H9 (cell line): ENCODE results near the gene CRYM. TPM values are rescaled to one million over a fixed set of nuclear protein-coding genes. Genes with fewer than 3 reads are reported as not detected.

Experiments used
- DNase-seq: peaks from one replicate; pipeline ENCODE4 v3.0.0-alpha.2; 2017
- H2AFZ ChIP-seq: one replicate; pipeline ENCODE4 v1.6.1; 2013; ENCODE audit warnings: mild to moderate bottlenecking, low read length, control low read depth, moderate library complexity
- H2AK5ac ChIP-seq: 2 replicates; pipeline ENCODE4 v1.6.1; 2013; ENCODE audit warnings: low read length, control low read depth, mixed read lengths; ENCODE audit not compliant: insufficient read length
- H2BK120ac ChIP-seq: one replicate; pipeline ENCODE4 v1.6.1; 2013; ENCODE audit warnings: low read depth, mild to moderate bottlenecking, low read length, control low read depth, inconsistent platforms; ENCODE audit not compliant: poor library complexity, severe bottlenecking
- H2BK12ac ChIP-seq: 2 replicates; pipeline ENCODE4 v1.6.1; 2013; ENCODE audit warnings: low read length, control low read depth, mixed read lengths, low read depth; ENCODE audit not compliant: insufficient read length
- H2BK15ac ChIP-seq: 2 replicates; pipeline ENCODE4 v1.6.1; 2013; ENCODE audit warnings: low read depth, low read length, control low read depth
- H2BK20ac ChIP-seq: one replicate; pipeline ENCODE4 v1.6.1; 2013; ENCODE audit warnings: low read depth, mild to moderate bottlenecking, low read length, control low read depth, inconsistent platforms; ENCODE audit not compliant: poor library complexity, severe bottlenecking
- H2BK5ac ChIP-seq: 2 replicates; pipeline ENCODE4 v1.6.1; 2013; ENCODE audit warnings: low read length, control low read depth, mixed read lengths; ENCODE audit not compliant: insufficient read length
- H3K14ac ChIP-seq: 2 replicates; pipeline ENCODE4 v1.6.1; 2013; ENCODE audit warnings: low read length, control low read depth; ENCODE audit not compliant: insufficient read depth
- H3K18ac ChIP-seq: 2 replicates; pipeline ENCODE4 v1.6.1; 2013; ENCODE audit warnings: low read depth, mild to moderate bottlenecking, mixed read lengths, low read length, control low read depth; ENCODE audit not compliant: insufficient read length
- H3K23ac ChIP-seq: 2 replicates; pipeline ENCODE4 v1.6.1; 2013; ENCODE audit warnings: low read length, control low read depth, mixed read lengths, low read depth; ENCODE audit not compliant: insufficient read length
- H3K23me2 ChIP-seq: 2 replicates; pipeline ENCODE4 v1.6.1; 2013; ENCODE audit warnings: low read depth, mild to moderate bottlenecking, mixed read lengths, low read length, control low read depth; ENCODE audit not compliant: insufficient read length, poor library complexity, severe bottlenecking
- H3K27ac ChIP-seq: 2 replicates; pipeline ENCODE4 v1.5.1; 2013; ENCODE audit warnings: low read length, control low read depth, mixed read lengths, low read depth; ENCODE audit not compliant: insufficient read length
- H3K27me3 ChIP-seq: 2 replicates; pipeline ENCODE4 v1.6.1; 2013; ENCODE audit warnings: low read length, control low read depth, inconsistent platforms; ENCODE audit not compliant: insufficient read depth
- H3K4ac ChIP-seq: 2 replicates; pipeline ENCODE4 v1.6.1; 2013; ENCODE audit warnings: low read depth, mild to moderate bottlenecking, control low read depth, inconsistent platforms, low read length, moderate library complexity
- H3K4me1 ChIP-seq: 2 replicates; pipeline ENCODE4 v1.6.1; 2013; ENCODE audit warnings: low read length, control low read depth, inconsistent platforms; ENCODE audit not compliant: insufficient read depth
- H3K4me2 ChIP-seq: 2 replicates; pipeline ENCODE4 v1.6.1; 2013; ENCODE audit warnings: low read length, control low read depth, mixed read lengths; ENCODE audit not compliant: insufficient read length, insufficient read depth
- H3K56ac ChIP-seq: 2 replicates; pipeline ENCODE4 v1.6.1; 2013; ENCODE audit warnings: low read depth, mild to moderate bottlenecking, mixed read lengths, low read length, control low read depth; ENCODE audit not compliant: insufficient read length
- H3K79me1 ChIP-seq: 2 replicates; pipeline ENCODE4 v1.6.1; 2013; ENCODE audit warnings: low read depth, mild to moderate bottlenecking, moderate library complexity, low read length, control low read depth, inconsistent platforms; ENCODE audit not compliant: insufficient read depth, poor library complexity, severe bottlenecking
- H3K79me2 ChIP-seq: 2 replicates; pipeline ENCODE4 v1.6.1; 2013; ENCODE audit warnings: low read length, control low read depth, inconsistent platforms; ENCODE audit not compliant: insufficient read depth
- H3K9ac ChIP-seq: 2 replicates; pipeline ENCODE4 v1.6.1; 2013; ENCODE audit warnings: low read length, control low read depth, mixed read lengths; ENCODE audit not compliant: insufficient read length; ENCODE audit errors: extremely low read depth
- H3K9me3 ChIP-seq: one replicate; pipeline ENCODE4 v1.6.1; 2013; ENCODE audit warnings: low read depth, low read length, inconsistent platforms; ENCODE audit not compliant: control insufficient read depth
- H3T11ph ChIP-seq: one replicate; pipeline ENCODE4 v1.6.1; 2013; ENCODE audit warnings: mild to moderate bottlenecking, low read length, control low read depth, inconsistent platforms
- H4K20me1 ChIP-seq: one replicate; pipeline ENCODE4 v1.6.1; 2013; ENCODE audit not compliant: control insufficient read depth, insufficient read length, insufficient read depth
- H4K5ac ChIP-seq: 2 replicates; pipeline ENCODE4 v1.6.1; 2013; ENCODE audit warnings: low read depth, mild to moderate bottlenecking, mixed read lengths, low read length, control low read depth; ENCODE audit not compliant: insufficient read length
- H4K8ac ChIP-seq: replicated peaks from 2 replicates; pipeline ENCODE4 v1.6.1; 2013; ENCODE audit warnings: low read length, control low read depth, mixed read lengths, low read depth; ENCODE audit not compliant: insufficient read length
- H4K91ac ChIP-seq: 2 replicates; pipeline ENCODE4 v1.6.1; 2013; ENCODE audit warnings: low read depth, mild to moderate bottlenecking, moderate library complexity, mixed read lengths, low read length, control low read depth; ENCODE audit not compliant: insufficient read length
- H3K27ac Mint-ChIP-seq, 3 experiments: 2 replicates in 2 of 3; 3 replicates in 1 of 3; pipeline ENCODE4 v1.8.0; 2020 to 2021; ENCODE audit warnings: mixed read lengths in 3 of 3, mild to moderate bottlenecking in 1 of 3, moderate library complexity in 1 of 3
- H3K27me3 Mint-ChIP-seq: 2 replicates; pipeline ENCODE4 v1.8.0; 2021; ENCODE audit warnings: low read depth, mild to moderate bottlenecking, moderate library complexity, mixed read lengths
- H3K36me3 Mint-ChIP-seq, 3 experiments: 2 replicates in 2 of 3; 3 replicates in 1 of 3; pipeline ENCODE4 v1.8.0; 2020 to 2021; ENCODE audit warnings: low read depth in 3 of 3, mixed read lengths in 3 of 3; ENCODE audit not compliant: insufficient read depth in 1 of 3
- H3K4me1 Mint-ChIP-seq, 2 experiments: 2 replicates each; pipeline ENCODE4 v1.8.0; 2020; ENCODE audit warnings: mixed read lengths in 2 of 2
- H3K4me3 Mint-ChIP-seq, 2 experiments: 2 replicates in 1 of 2; 3 replicates in 1 of 2; pipeline ENCODE4 v1.8.0; 2020 to 2021; ENCODE audit warnings: mild to moderate bottlenecking in 2 of 2, mixed read lengths in 2 of 2, moderate library complexity in 1 of 2
- H3K9me3 Mint-ChIP-seq, 2 experiments: 2 replicates in 1 of 2; 3 replicates in 1 of 2; pipeline ENCODE4 v1.8.0; 2020; ENCODE audit warnings: mild to moderate bottlenecking in 2 of 2, mixed read lengths in 2 of 2, moderate library complexity in 1 of 2
- CTCF ChIP-seq: fragments of 200-600 bp; sonication (generic); conservative IDR thresholded peaks from 3 replicates; pipeline ENCODE4 v1.8.0; 2021; ENCODE audit warnings: antibody characterized with exemption, mild to moderate bottlenecking
- WGBS: extraction: QIAGEN DNeasy Blood & Tissue Kit; methylation state at CpG from one replicate; pipeline ENCODE4 v1.1.7; 2013; ENCODE audit warnings: missing lambda C conversion rate, low lambda C conversion rate, mixed read lengths; ENCODE audit not compliant: insufficient read length; ENCODE audit errors: extremely low coverage; 5-methylcytosine and 5-hydroxymethylcytosine counted together
- total RNA-seq: library from RNA; stranded (reverse); gene quantifications from 2 replicates; pipeline ENCODE4 v1.2.1, GENCODE V29; 2021

CRYM gene
- total RNA-seq, 1 experiment from 2014 or later: 17.8 TPM

- H4K91ac ChIP-seq: no peak overlapping the region
- H3K18ac ChIP-seq: no peak overlapping the region
- WGBS: no CpG with 5 or more reads among the region's 17 CpGs
- H3K23ac ChIP-seq: no peak overlapping the region
- DNase-seq: no peak
- H2BK12ac ChIP-seq: no peak overlapping the region
- peak overlapping the region; percentile 61 for H3K4me2 ChIP-seq
- H3T11ph ChIP-seq: no peak overlapping the region
- H3K4me1 Mint-ChIP-seq: peaks cover 28 to 30% of the 10 kb centered on the region in 2 experiments
- no peaks in the 10 kb centered on the region for H4K20me1 ChIP-seq
- peaks cover 21% of the 10 kb centered on the region; the same call in 1 of the 2 replicates for H3K27me3 ChIP-seq
- no peaks in the 10 kb centered on the region for H3K9me3 ChIP-seq
- no peak overlapping the region for H4K5ac ChIP-seq
- peak overlapping the region; percentile 82 to 86 for H3K4me3 Mint-ChIP-seq
- H3K27ac Mint-ChIP-seq: no peak overlapping the region
- H3K79me1 ChIP-seq: no peaks in the 10 kb centered on the region
- H2AK5ac ChIP-seq: no peak overlapping the region
- no peak overlapping the region for H2AFZ ChIP-seq
- H3K36me3 Mint-ChIP-seq: no peaks in the 10 kb centered on the region
- no peak overlapping the region for H2BK5ac ChIP-seq
- H3K4me1 ChIP-seq: no peaks in the 10 kb centered on the region
- H3K27me3 Mint-ChIP-seq: peaks cover 63% of the 10 kb centered on the region
- no peak overlapping the region for H3K56ac ChIP-seq
- no peak overlapping the region for H2BK20ac ChIP-seq
- H4K8ac ChIP-seq: no peak overlapping the region
- H3K9ac ChIP-seq: no peak overlapping the region
- H3K4ac ChIP-seq: no peak overlapping the region
- no peaks in the 10 kb centered on the region for H3K79me2 ChIP-seq
- H2BK15ac ChIP-seq: no peak overlapping the region
- H3K23me2 ChIP-seq: peaks cover 6% of the 10 kb centered on the region
- H3K14ac ChIP-seq: no peak overlapping the region
- no peak overlapping the region for H3K27ac ChIP-seq
- H3K9me3 Mint-ChIP-seq: no peaks in the 10 kb centered on the region; a peak in 2 of 5 replicates
- TF ChIP-seq CTCF: no peak
- no peak overlapping the region for H2BK120ac ChIP-seq
Measured at GRCh38 chr16:21301895-21302291, 23.8 kb upstream of the CRYM start.
